IPS DF 4.7 (cell line): ENCODE data around the gene CORO7.

Source experiments
- DNase-seq: peaks from one replicate; pipeline ENCODE4 v3.0.0-alpha.2; 2013; ENCODE audit warnings: low spot score; ENCODE audit errors: extremely low read depth

The CORO7 gene

DNA sequence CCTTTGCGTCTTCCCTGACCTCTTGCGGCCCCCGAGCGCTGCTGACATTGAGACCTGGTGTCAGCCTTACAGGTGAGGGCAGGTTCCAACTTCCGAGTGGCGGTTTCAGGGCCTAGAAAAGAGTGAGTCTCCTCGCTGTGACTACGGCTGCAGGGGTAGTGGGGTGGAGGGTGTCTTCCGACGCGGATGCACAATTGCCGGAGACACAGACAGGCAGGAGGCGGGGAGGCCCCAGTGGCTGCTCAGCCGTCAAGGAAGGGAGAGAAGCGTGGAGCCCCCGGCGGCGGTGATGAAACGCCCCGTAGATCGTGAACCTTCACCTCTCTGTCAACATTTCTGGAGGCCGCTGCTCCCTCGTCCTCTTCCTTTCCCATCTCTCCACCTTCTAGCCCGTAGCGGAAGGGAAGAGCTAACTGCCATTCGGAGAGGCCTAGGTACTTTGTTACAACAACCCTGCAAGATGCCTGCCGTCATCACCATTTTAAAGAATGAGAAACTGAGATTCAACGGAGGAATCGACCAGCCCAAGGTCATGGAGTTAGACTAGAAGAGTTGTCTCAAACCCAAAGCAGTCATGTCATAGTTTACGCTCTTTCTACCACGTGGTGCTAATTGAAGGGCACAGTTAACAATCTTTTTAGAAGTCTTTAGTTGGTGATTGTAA lies 9.8 kb upstream of the CORO7 start:
- no peak for DNase-seq

DNA sequence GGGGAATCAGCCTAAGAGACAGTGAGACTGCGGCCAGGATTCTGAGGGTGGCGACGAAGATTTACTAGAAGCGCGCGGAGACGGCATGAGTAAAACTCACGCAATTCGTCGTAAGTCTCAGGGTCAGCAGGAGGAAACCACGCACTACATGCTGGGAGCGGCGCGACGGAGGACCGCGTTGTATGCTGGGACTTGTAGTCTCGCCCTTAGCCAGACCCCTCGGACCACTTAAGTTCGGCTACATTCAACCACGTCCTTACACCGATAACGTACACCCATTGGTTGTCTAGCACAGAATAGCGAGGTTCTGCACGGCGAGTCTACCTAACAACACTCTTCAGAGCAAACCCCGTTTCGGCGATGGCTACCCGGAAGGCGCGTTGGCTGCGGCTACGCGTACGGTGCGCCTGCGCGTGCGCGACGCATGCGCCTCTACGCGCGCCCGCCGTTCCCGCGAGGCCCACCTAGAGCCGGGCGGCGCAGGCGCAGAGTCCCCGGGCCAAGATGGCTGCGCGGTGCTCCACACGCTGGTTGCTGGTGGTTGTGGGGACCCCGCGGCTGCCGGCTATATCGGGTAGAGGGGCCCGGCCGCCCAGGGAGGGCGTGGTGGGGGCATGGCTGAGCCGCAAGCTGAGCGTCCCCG lies 9.1 kb upstream of the CORO7 start, which contains the start of gene DNAJA3:
TSS of gene DNAJA3 (plus strand) at position 491 of the 643 bp plus-strand sequence. CDS start at position 505, 14 bp downstream.
- peak; percentile 74 for DNase-seq

DNA sequence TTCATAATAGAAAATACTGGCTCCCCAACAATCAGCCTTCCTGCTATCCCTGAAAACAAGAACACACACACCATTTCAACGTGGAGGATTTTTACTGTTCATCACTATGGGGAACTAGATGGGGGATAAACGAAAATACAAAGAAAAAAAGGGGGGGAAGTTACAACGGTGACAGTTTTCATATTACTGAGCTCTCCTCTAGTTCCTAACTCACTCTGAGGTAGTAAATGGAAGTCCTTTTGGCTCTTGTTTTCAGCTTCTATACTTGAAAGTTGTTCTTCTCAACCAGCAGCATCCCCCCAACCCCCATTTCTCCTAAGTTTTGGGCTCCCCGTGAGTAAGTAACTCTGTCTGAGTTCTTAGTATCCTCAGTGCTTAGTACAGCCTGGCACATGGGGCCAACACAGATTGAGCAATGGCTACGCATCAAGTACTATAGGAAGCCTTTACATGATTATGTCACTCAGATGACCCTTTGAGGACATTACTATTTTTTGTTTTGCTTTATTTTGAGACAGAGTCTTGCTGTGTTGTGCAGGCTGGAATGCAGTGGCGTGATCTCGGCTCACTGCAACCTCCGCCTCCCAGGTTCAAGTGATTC lies 4.2 kb upstream of the CORO7 start:
- DNase-seq: no peak

DNA sequence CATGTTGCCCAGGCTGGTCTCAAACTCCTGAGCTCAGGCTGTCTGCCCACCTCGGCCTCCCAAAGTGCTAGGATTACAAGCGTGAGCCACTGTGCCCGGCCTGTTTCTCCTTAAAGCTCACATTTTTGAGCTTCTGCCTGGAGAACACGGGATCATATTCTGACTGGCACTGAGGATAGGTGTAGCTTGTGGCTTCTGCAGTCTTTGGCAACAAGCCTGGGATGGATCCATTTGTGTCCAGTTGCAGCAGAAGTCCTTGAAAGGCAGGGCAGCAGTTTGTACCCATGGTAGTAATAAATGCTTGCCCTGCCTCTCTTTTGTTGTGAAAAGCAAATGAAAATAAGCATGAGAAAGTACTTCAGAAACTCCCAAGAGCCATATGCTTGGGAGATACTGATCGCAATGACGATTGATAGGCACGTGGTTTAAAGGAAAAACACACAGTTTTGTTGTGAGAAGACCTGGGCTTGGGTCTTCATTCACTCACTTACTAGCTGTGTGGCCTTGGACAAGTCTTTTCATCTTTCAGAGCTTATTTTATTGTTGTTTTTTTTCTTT lies 3.1 kb upstream of the CORO7 start:
- no peak for DNase-seq

DNA sequence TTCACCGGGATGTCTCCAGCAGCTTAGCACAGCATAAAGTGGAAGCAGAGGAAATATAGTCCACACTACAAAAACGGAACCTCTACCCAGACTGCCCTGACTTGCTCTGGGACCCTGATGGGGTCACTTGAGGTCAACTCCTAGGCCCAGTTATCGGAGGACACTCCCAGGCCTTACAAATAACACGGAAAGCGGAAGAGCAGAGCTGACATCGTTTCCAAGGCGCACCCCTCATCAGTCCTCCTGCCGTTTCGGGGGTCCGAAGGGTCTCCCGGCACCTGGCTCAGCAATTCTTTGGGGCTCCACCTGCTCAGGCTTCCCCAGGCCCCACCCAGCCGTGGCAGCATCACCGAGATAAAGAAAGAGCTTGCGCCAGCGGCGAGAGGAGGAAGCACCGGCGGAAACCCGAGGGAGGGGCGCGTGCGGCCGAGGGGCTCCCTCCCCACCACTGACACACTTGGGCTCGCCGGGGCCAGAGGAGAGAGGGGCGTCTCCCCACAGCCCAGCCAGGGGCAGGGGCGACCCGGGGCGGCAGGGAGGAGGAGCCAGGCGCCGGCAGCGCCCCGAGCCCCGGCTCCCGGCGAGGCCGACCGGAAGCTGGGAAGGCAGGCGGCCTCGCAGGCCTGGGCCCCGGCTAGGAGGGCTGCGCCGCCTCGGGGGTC lies 727 bp downstream of the CORO7 start:
- no peak for DNase-seq

DNA sequence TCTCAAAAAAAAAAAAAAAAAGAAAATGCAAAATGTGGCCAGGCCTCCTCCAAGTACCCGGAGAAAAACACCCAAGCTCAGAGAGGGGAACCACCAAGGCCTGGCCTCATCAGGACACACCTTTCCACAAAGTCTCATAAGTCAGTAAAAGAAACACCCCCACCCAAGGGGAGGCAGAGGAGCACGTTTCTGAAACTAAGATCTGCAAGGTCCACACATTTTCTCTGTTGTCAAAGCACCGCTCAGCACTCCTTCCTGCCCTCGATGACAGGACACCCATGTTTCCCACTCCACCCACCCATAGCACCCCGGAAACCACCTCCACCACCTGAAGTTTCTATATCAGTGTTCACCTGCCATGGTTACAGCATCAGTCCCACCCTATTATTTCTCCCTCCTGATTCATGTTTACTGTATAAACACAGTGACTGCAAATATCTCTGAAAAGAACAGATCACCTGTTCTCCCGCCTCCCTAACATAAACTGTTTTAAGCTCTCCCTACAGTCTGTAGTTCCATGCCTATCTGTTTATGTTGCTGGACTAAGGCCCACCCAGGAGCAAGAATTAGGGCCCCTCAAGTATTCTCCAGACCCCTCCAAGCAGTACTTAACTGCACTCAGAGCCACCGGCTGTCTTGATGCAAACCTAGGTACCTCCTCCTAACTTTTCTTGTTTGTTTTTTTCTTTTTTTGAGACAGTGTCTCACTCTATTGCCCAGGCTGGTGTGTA lies 2.0 kb downstream of the CORO7 start:
- DNase-seq: no peak

DNA sequence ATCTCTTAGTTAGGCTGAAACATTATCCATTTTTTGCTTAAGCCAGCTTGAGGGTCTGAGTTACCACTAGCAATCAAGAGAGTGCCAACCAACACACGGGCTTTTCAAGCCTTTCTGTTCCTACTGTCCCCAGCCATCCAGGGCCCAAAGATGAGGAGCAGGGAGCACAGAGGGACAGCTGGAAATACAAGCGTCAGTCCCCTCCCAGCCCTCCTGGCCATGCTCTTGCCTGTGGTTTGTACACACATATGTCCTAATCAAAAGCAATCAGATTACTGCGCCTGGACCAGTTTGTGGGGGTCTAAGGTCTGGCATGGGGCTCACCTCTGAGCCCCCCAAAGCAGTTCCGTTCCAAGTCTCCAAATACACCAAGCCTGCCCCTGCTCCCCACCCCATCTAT lies 3.5 kb downstream of the CORO7 start:
- DNase-seq: no peak

DNA sequence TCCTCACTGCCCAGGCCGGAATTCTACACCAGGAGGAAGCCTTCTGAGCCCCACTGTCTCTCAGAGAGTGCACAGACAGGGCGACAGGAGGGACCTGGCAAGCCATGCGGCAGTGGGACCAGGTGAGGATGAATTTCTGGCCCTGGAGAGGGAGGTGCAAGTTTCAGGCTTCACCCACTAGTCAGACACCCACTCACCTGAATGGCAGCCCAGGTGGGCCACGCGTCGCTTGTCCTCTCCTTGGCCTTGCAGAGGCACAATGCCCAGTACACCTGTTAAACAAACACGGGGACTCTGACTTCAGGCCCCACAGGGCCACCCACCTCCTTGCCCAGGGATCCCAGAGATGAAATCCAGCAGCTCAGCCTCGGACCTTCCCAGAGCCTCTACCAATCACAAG lies 4.2 kb downstream of the CORO7 start:
- DNase-seq: no peak

DNA sequence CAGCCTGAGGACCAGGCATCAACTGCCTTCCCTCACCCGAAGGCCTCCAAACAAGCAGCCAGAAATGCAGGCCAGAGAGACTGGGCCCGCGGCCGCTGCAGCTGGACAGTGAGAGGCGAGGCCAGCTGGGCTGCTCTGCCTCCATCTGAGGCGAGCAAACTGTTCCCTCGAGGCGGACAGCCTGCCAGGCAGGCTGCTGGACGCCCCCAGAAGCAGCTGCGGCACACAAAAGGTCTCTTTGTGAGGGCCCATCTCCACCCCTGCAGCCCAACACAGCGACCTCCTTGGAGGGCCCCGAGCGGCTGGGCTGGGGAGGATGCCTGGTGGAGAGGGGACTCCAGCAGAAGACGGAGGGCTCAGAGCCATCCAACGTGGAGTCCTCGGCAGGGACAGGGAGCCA lies 4.7 kb downstream of the CORO7 start:
- DNase-seq: no peak

DNA sequence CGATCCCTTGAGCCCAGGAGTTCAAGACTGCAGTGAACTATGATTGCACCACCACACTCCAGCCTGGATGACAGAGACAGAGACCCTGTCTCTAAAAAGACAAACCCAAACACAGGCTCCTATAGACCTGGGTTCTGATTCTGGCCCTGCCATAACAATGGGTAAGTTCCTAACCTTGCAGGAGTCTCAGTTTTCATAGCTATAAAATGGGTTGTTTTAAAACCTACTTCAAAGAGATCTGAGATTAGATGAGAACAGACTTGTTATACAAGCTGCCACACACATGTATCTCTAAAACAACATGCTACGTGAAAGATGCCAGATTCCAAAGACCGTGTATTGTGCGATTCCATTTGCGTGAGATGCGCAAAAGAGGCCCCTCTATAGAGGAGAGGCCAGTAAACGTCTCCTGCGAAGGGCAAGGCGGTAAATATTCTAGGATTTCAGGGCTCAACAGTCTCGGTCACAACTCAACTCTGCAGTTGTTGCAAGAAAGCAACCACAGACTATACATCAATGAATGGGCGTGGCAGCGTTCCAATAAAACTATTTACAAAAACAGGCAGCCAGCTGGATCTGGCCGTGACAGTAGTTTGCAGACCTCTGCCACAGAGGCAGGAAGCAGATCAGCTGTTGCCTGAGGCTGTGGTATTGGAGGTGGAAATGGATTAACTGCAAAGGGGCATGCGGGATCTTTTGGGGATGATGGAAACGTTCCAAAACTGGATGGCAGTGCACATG lies 5.9 kb downstream of the CORO7 start:
- no peak for DNase-seq

DNA sequence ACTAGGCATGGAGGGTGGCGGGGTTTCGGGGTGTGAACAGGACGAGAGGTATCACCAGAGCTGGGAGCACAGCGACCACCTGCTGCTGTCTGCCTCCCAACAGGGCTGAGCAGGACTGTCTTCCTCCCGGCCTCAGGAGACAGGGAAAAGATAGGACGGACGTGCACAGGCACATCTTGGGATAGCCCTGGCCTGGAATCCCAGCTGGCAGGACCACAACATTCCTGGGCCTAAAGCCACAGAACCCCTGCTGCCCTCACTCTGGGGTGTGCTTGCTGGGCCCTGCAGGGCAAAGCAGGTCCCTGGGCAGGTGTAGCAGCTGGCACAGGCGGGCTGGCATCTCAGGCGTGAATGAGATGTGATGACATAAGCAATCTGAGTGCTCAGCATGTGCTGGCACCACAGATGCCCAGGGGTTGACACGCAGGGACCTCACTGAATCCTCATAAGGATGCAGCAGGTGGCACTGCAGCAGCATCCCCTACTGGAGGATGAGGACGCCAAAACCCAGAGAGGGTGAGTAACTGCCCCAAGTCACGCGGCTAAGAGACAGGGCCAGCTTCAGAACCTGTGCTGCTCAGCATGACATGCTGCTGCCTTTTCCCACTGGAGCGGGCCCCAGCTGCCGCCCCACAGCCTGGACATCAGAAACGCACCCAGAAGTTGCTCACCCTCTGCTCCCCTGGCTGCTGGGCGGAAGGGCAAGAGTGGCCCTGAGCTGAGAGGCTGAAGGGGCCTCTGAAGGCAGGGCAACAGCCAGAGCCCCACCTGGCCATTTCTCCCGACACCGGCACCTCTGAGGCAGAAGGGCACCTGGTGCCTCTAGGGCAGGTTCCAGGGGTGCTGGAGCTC lies 7.1 kb downstream of the CORO7 start:
- DNase-seq: no peak

DNA sequence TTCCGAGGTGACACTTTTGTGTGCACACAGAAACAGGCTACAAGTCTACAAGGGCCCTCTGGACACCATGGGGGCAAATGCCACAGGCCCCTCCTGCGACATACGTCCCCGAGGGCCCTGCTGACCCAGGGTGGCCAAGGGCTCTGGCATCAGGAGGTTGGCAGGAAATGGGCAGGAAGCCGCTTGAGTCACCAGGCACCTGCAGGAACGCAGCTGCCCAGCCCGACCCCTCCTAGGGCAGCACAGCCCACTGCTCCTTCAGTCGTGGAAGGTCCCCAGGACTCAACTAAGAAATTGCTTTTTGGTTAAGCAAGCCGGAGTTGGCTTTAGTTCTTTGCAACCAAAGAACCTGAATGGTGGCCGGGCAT lies 8.1 kb downstream of the CORO7 start:
- DNase-seq: no peak

DNA sequence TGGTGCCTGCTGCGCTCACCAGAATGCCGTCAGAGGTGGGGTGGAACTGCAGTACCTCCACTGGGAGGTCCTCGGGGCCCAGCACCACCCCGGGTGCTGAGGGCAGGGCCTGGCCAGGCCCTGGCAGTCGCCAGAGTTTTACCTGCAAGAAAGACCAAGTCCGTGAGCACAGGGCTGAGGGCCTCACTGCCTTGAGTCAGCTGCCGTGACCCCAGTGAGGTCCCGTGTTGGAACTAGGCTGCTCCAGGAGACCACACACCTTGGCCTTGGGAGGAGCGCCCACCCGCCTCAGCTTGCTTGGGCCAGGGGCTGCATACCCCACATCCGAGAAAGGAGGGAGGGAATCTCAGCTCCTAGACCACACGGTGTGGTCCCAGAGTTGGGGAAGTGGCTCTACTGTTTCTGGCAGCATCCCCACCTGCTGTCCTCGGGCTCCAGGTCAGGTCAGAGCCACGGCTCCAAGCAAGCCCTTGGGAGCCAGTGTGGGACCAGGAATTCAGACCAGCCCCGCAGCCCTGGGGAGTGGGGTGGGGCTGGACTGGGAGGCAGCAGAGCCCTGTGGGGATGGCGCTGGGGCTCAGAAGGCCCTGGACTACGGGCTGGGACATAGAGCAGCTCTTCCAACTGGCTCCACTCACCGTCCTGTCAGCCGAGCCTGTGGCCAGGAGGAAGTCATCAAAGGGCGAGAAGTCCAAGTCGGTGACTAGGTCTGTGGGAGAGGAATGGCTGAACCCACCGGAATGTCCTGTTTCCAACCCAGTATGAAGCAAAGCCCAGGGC lies 8.7 kb downstream of the CORO7 start:
- DNase-seq: no peak

DNA sequence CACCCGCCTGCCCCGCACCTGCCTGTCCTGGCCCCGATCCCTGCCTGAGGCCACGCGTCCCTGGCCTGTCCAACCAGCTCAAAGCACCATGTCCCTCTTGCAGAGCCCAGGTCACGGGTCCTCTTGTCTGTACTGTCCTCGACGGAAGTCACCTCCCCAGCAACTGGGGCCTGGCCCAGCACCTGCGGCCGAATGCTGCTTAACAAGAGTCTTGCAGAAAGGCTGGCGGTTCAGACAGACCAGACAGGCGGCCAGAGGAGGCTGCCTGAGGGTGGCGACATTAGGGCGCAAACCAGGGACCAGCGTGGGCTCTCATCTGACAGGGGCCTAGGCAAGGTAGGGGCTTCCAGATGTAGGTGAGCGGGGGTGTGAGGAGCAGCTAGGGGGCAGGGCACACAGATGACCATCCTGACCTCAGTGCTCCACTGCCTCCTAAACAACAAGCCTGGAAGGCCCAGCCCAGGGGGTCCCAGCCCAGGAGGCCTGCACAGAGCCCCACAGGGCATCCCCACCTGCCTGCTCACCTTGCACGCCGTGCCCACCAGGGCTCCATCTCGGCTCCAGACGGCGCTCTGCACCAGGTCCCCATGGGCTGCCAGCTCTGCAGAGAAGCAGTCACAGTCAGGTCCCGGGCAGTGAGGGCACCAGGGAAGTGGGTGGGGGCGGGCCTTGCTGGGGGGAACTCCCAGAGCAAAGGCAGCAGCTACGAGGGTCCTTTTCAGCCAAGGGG lies 11.3 kb downstream of the CORO7 start:
- DNase-seq: no peak

DNA sequence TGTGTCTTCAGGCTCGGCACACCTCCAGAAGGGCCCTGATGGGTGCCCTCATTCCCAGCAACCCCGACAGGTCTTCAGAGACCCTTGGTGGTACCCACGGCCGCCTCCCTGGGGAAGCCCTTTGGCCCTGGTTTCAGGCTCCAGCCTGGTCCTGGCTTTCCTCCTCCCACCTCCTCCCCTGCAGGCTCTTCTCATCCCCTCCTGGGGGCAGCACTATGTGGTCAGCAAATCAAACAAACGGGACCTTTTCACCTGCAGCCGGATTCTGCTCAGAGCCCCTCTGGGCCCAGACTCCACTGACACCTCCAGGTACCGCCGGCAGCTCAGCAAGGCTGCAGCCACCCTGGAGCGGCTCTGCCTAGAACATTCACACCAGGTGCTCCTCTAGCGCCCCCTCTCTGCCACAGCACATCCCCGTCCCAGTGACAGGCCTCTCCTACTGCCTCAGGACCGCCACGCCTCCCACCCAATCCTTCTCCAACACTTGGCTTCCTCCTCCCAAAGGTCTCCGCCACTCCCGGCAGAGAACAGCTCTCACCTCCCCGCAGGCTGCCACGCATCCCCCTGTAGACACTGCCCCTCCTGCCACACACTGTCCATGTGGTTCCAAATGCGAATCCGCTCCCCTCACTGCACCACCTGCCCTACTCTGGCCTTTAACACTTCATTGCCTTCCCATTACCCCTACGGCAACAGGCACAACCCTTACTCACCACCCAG lies 12.0 kb downstream of the CORO7 start:
- DNase-seq: no peak

DNA sequence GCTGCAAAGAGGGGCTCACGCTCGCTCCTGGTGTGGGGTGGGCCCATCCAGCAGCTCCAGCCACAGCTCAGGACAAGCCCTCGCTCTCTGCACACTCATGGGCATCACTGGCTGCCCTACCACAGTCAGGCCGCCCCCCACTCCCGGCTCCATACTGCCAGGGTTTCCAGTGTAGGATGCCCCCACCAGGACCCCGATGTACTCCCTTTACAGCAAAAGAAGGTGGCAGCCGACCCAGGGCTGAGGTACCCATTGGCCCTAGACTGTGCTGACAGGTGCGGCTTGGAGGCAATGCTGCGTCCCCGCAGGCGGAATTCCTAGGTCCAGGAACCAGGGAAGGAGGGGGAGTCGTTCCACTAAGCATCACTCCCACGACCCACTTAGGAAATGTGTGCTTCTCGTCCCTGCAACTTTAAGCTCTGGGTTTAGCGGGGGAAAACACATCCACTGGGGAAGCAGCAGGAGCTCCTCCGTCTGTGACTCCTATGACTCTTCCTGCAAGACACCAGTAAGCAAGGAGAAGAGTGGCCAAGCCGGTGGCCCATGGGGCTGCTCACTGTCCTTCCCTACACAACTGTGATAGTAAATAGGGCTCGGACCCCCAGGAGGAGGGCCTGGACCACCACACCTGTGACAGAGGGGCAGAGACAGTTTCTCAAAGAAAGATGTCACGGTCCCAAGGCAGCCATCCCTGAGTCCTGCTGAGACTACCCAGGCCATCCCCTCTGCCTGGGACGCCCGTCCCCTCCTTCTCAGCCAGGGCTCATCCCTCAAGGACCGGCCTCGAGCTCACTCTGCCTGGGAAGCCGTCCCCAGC lies 13.1 kb downstream of the CORO7 start:
- no peak for DNase-seq
